ENCODE measurements around the gene FLYWCH2. TPM values are rescaled to one million over a fixed set of nuclear protein-coding genes. Genes with fewer than 3 reads are reported as not detected.

The FLYWCH2 gene
- total and polyA plus RNA-seq, 2 of the 4 experiments (the other 2 are of a cell fraction) = 42.3 to 66.3 TPM

GRCh38 chr16:2905241-2905987 is 22.4 kb downstream of the FLYWCH2 start (continued):
- no peak; the same call in 1 of the 2 replicates for TF ChIP-seq FOS (IDR thresholded peaks at IDR 0.05; ENCODE audit: low read depth, low read length)

DNA sequence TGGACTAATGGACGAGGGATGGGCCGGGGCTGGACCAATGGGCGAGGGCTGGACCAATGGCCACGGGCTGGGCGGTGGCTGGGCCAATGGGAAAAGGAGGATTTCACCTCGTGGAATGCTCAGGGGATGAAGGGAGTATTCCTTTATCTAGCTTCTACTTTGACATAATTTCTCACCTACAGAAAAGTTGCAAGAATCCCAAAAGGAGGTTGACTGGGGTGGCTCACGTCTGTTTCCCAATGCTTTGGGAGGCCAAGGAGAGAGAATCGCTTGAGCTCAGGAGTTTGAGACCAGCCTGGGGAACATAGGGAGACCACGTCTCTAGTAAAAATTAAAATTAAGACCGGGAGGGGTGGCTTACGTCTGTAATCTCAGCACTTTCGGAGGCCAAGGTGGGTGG is 23.0 kb downstream of the FLYWCH2 start:
- no peak overlapping the region for H2BK20ac ChIP-seq (ENCODE audit: low read depth, low read length)
- H3K27me3 ChIP-seq (ENCODE audit: control insufficient read depth, insufficient read depth, low read length) = no peaks in the 10 kb centered on the region
- 0 out of 2 replicates have a peak overlapping the region, but pooled peaks have one; percentile 48 for H2AK5ac ChIP-seq (ENCODE audit: low read depth, low read length)
- intact Hi-C loops (cut with micrococcal nuclease) = loop anchor here (2.0 kb wide), 1 partner anchor 13 kb away; no protein-coding TSS in a partner anchor
- dilution Hi-C loops (cut with HindIII; ENCODE audit: low sequenced_read_pairs, unreplicated experiment) = no loop called here
- ChIA-PET POLR2A (ENCODE audit: unreplicated experiment) (interaction anchor here (0.6 to 0.7 kb wide), 2 partner anchors 19 to 38 kb away, joined by 3 read pairs; no protein-coding TSS in a partner anchor), CTCF (interaction anchor here (0.7 to 2.1 kb wide), 3 partner anchors 21 to 67 kb away, joined by 3 to 10 read pairs (median 5); no protein-coding TSS in a partner anchor)
- peaks cover 3% of the 10 kb centered on the region for H3K4me1 ChIP-seq (ENCODE audit: control insufficient read depth, insufficient read depth, low read length)
- H3K4ac ChIP-seq (ENCODE audit: low read depth, low read length) = 0 out of 2 replicates have a peak overlapping the region, but pooled peaks have one; percentile 56
- H2BK15ac ChIP-seq (ENCODE audit: low read depth, low read length) = no peak overlapping the region
- H3K4me3 ChIP-seq (ENCODE audit: insufficient read depth, low read depth, low read length) = no peak overlapping the region
- no peak overlapping the region for H4K91ac ChIP-seq (ENCODE audit: insufficient read depth, low read depth, low read length)
- H3K14ac ChIP-seq (replicated peaks; ENCODE audit: low read depth, low read length) = no peak overlapping the region
- no peak overlapping the region for H3K18ac ChIP-seq (ENCODE audit: low read depth, low read length)
- no peaks in the 10 kb centered on the region for H3K36me3 ChIP-seq (ENCODE audit: control insufficient read depth, insufficient read depth, low read length)
- no peak overlapping the region for H2BK120ac ChIP-seq (ENCODE audit: low read depth, low read length)
- peak overlapping the region; percentile 75 for H2AFZ ChIP-seq (replicated peaks; ENCODE audit: low read length, poor library complexity)
- in situ Hi-C loops (cut with MboI; ENCODE audit: low sequenced_read_pairs) = no loop called here
- H2BK5ac ChIP-seq (ENCODE audit: low read depth, low read length, poor library complexity, severe bottlenecking) = no peak overlapping the region
- no peak overlapping the region for H2AK9ac ChIP-seq (replicated peaks; ENCODE audit: low read depth, low read length, poor library complexity)
- no peak overlapping the region for H3K27ac ChIP-seq (ENCODE audit: insufficient read depth, low read length)
- H3K56ac ChIP-seq (ENCODE audit: extremely low read depth, insufficient read depth, low read length) = no peak overlapping the region
- H3K79me1 ChIP-seq (ENCODE audit: low read depth in 1 of 2, low read length in 2 of 2) = 0 out of 4 replicates have a peak, but pooled peaks cover 0 to 3% of the 10 kb centered on the region in 2 experiments
- no peaks in the 10 kb centered on the region for H3K9me1 ChIP-seq (ENCODE audit: insufficient read depth, low read length)
- no peak for ATAC-seq (ENCODE audit: low read depth)
- no TSS peak for BruUV-seq (replicated peaks)
- H3K9me3 ChIP-seq (ENCODE audit: control insufficient read depth, insufficient read depth, low read length) = no peaks in the 10 kb centered on the region
- no peak overlapping the region for H3K23ac ChIP-seq (ENCODE audit: low read depth, low read length)
- H4K5ac ChIP-seq (ENCODE audit: low read depth, low read length) = no peak overlapping the region
- peak overlapping the region; percentile 40 to 82; a peak in 1 of 4 replicates for H4K8ac ChIP-seq (ENCODE audit: low read depth in 2 of 2, low read length in 2 of 2)
- no peak for TF ChIP-seq RFX5 (IDR thresholded peaks at IDR 0.05; ENCODE audit: low read depth, low read length)
- TF ChIP-seq, protein P1, sequence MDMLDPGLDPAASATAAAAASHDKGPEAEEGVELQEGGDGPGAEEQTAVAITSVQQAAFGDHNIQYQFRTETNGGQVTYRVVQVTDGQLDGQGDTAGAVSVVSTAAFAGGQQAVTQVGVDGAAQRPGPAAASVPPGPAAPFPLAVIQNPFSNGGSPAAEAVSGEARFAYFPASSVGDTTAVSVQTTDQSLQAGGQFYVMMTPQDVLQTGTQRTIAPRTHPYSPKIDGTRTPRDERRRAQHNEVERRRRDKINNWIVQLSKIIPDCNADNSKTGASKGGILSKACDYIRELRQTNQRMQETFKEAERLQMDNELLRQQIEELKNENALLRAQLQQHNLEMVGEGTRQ (IDR thresholded peaks at IDR 0.05; ENCODE audit: low read depth, low read length) = peak; percentile 43; the same call in 1 of the 2 replicates
- TF ChIP-seq RCOR1 (IDR thresholded peaks at IDR 0.05; ENCODE audit: insufficient replicate concordance, low read length) = no peak
- TF ChIP-seq MAFK (IDR thresholded peaks at IDR 0.05; ENCODE audit: low read depth, low read length) = no peak
- no peak for TF ChIP-seq POLR2A (IDR thresholded peaks at IDR 0.05; ENCODE audit: low read depth, low read length)
- peak; percentile 20; the same call in 1 of the 2 replicates for TF ChIP-seq MXI1 (IDR thresholded peaks at IDR 0.05; ENCODE audit: borderline replicate concordance, low read depth, low read length)
- TF ChIP-seq CHD1 (IDR thresholded peaks at IDR 0.05; ENCODE audit: low read depth, low read length) = no peak
- H3K4me2 ChIP-seq (ENCODE audit: low read depth, low read length) = peak overlapping the region; percentile 54; the same call in 1 of the 2 replicates
- no CpG with 5 or more reads among the region's 12 CpGs for WGBS, 2 experiments (ENCODE audit: extremely low coverage in 2 of 2, insufficient read length in 1 of 2)
- no peak overlapping the region for H3K9ac ChIP-seq (ENCODE audit: low read depth, low read length)
- no peak for DNase-seq
- no peaks in the 10 kb centered on the region for H4K20me1 ChIP-seq (ENCODE audit: insufficient read depth, low read length)
